ENCODE measurements around the gene ZNF280D. TPM values are rescaled to one million over a fixed set of nuclear protein-coding genes. Genes with fewer than 3 reads are reported as not detected.
A peak's percentile ranks its signal among the peaks of the same experiment; 100 is the strongest.

Gene ZNF280D
- total RNA-seq, 1 donor from 2014 or later, result 24.0 TPM

DNA sequence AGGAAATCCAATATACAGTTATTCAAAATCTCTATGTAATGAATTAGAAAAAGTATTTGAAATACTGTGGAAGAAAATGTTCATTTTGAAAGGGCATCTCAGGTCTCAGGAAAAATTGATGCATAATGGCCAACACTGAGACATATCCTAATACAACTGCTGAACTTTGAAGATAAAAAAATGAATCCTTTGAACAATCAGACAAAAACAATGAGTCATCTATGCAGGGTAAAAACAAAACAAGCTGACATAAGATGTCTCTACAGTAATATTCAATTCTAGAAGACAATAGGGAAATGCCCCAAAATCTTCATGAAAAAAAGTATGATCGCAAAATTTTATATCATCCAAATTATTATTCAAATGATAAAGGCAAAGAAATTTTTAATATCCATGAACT is 34.0 kb upstream of the ZNF280D start:
- no peak for DNase-seq (ENCODE audit: low spot score)
- Mint-ChIP-seq H3K36me3 (ENCODE audit: low read depth) (no peaks in the 10 kb centered on the region), H3K4me1 (ENCODE audit: low read depth) (peaks cover 32% of the 10 kb centered on the region), H3K4me3 (ENCODE audit: low read depth) (no peak overlapping the region), H3K9me3 (no peaks in the 10 kb centered on the region), H3K27me3 (ENCODE audit: low read depth) (no peaks in the 10 kb centered on the region), H3K27ac (peak overlapping the region; percentile 81)
- intact Hi-C loops (cut with micrococcal nuclease), result loop anchor here (1.0 to 2.0 kb wide), 2 partner anchors 20 to 35 kb away; partner anchors contain the start of gene ZNF280D

DNA sequence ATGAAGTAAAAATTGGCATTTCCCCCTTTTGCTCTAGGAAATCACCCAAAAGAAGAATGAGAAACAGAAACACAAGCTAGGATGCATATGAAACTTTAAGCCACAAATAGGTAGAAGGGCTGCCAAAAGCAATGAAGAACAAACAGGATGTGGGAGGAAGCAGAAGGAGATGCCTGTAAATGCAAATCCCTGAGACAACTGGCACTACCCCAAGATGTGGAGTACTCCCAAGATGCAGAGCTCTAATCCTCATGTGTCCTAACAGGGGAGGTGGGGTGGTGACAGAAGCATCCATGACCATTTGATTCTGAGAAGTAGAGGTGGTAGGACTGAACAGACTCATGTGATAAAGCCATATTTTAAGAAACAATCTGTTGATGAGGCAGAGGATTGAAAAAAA is 31.9 kb upstream of the ZNF280D start:
- Mint-ChIP-seq H3K27me3 (ENCODE audit: low read depth) (no peaks in the 10 kb centered on the region), H3K4me1 (ENCODE audit: low read depth) (peaks cover 31% of the 10 kb centered on the region), H3K36me3 (ENCODE audit: low read depth) (no peaks in the 10 kb centered on the region), H3K27ac (peak overlapping the region; percentile 63), H3K9me3 (no peaks in the 10 kb centered on the region), H3K4me3 (ENCODE audit: low read depth) (no peak overlapping the region)
- DNase-seq (ENCODE audit: low spot score), result no peak
- intact Hi-C loops (cut with micrococcal nuclease), result no loop called here

DNA sequence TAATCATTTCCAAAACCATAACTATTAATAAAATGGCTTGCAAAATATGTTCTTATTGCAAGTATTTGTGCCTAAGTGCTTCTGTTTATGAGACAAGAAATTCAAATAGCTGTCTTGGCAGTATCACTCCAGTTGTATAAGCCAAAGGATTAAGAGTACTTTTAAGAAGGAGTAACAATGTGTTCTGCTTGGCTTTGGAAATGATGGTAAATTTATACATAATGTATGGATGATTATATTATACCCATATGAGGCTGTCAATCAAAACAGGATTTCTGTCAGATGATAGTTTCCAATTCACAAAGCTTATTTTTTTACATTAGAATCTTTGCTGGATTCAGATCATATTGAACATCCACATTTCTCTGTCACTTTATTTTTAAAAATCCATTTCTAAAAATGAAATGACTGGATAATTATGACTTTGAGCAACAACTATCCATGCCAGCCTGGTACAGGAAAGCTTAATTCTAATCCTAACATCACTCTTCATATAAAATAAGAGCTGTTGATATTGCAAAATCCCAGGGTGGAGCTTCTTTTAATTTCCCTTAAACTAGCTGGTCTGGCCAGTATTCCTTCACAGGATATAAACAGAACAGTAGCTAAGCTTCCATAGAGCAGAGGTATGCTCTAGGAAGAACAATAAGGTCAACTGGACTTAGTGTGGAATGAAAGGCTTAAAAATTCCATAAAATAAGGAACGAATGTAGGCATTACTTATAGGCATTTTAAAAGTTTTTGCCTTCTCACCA is 30.0 kb upstream of the ZNF280D start:
- Mint-ChIP-seq H3K4me1 (ENCODE audit: low read depth) (peaks cover 31% of the 10 kb centered on the region), H3K4me3 (ENCODE audit: low read depth) (no peak overlapping the region), H3K9me3 (no peaks in the 10 kb centered on the region), H3K27me3 (ENCODE audit: low read depth) (no peaks in the 10 kb centered on the region), H3K36me3 (ENCODE audit: low read depth) (no peaks in the 10 kb centered on the region), H3K27ac (no peak overlapping the region)
- intact Hi-C loops (cut with micrococcal nuclease), result no loop called here
- no peak for DNase-seq (ENCODE audit: low spot score)

DNA sequence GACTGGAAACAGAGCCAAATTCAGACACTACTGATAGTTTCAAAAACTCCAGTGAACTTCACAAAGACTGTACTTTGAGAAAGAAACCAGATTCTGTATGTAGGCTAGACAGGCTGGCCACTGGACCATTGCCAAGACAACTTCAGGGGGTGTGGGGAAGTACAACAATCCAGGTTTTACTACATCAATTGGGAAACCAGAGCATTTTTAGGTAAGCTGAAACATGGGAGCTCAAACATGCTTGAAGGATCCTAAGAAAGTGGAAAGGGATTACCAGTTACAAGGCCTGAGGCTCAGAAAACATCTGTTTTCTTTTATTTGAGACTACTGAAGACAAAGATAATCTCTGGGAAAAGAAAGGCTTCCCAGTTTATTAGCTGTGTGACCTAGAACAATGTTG is 26.9 kb upstream of the ZNF280D start:
- intact Hi-C loops (cut with micrococcal nuclease), result no loop called here
- no peaks in the 10 kb centered on the region for H3K36me3 Mint-ChIP-seq (ENCODE audit: low read depth)
- H3K27ac Mint-ChIP-seq, result no peak overlapping the region
- DNase-seq (ENCODE audit: low spot score), result no peak
- H3K4me1 Mint-ChIP-seq (ENCODE audit: low read depth), result peaks cover 14% of the 10 kb centered on the region
- H3K9me3 Mint-ChIP-seq, result no peaks in the 10 kb centered on the region
- H3K4me3 Mint-ChIP-seq (ENCODE audit: low read depth), result no peak overlapping the region
- peaks cover 3% of the 10 kb centered on the region for H3K27me3 Mint-ChIP-seq (ENCODE audit: low read depth)

DNA sequence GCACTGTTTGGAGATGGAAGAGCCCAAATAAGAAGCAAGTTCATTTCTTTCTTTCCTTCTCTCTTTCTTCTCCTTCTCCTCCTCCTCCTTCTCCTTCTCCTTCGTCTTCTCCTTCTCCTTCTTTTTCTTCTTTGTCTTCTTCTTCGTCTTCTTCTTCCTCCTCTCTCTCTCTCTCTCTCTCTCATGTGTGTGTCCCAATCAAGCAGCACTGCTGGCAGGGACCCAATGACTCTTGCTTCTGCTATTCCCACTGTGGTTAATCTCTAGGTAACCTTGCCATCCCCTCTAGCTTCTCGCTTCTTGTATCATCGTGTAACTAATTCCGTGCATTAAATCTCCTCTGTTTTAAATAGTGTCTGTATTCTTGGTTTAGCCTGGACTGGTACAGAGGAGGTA is 26.1 kb upstream of the ZNF280D start:
- H3K36me3 Mint-ChIP-seq (ENCODE audit: low read depth), result no peaks in the 10 kb centered on the region
- no peak for DNase-seq (ENCODE audit: low spot score)

DNA sequence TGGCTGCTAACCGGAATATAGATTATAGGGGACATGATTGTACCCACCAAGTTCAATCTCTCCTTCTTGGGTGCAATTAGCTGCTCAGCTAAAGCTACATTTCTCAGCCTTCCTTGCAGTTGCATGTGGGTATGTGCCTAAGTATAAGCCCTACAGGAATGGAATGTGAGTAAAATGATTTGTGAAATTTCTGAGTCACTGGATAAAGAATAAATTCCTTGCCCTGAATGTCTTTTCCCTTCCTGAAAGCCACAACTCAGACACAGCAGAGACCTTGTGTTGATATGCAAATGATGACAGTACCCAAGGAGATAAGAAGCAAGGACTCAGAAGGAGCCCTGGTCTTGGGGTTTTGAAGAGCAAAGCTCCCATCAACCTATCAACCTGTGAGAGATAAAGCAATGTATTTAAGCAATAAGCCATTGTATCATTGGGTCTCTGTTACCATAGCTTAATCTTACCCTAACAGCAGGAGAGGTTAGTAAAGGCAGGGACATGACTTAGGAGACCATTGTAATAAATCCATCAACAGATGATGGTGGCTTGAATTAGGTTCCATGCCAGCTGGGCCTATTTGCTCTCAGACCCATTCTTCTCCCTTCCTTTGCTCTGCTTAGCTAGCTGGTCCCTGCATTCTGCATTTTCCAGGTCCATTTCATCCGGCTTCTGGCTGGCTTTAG is 25.6 kb upstream of the ZNF280D start:
- no peaks in the 10 kb centered on the region for H3K36me3 Mint-ChIP-seq (ENCODE audit: low read depth)
- H3K4me3 Mint-ChIP-seq (ENCODE audit: low read depth), result no peak overlapping the region
- intact Hi-C loops (cut with micrococcal nuclease), result no loop called here
- no peak overlapping the region for H3K27ac Mint-ChIP-seq
- H3K27me3 Mint-ChIP-seq (ENCODE audit: low read depth), result peaks cover 11% of the 10 kb centered on the region
- no peak for DNase-seq (ENCODE audit: low spot score)
- peaks cover 7% of the 10 kb centered on the region for H3K4me1 Mint-ChIP-seq (ENCODE audit: low read depth)
- H3K9me3 Mint-ChIP-seq, result no peaks in the 10 kb centered on the region

More for the DNA sequence above, 26.1 kb upstream of the ZNF280D start:
- H3K4me3 Mint-ChIP-seq (ENCODE audit: low read depth), result no peak overlapping the region
- intact Hi-C loops (cut with micrococcal nuclease), result no loop called here
- H3K9me3 Mint-ChIP-seq, result no peaks in the 10 kb centered on the region
- H3K27me3 Mint-ChIP-seq (ENCODE audit: low read depth), result peaks cover 8% of the 10 kb centered on the region
- H3K27ac Mint-ChIP-seq, result no peak overlapping the region
- H3K4me1 Mint-ChIP-seq (ENCODE audit: low read depth), result peaks cover 7% of the 10 kb centered on the region

DNA sequence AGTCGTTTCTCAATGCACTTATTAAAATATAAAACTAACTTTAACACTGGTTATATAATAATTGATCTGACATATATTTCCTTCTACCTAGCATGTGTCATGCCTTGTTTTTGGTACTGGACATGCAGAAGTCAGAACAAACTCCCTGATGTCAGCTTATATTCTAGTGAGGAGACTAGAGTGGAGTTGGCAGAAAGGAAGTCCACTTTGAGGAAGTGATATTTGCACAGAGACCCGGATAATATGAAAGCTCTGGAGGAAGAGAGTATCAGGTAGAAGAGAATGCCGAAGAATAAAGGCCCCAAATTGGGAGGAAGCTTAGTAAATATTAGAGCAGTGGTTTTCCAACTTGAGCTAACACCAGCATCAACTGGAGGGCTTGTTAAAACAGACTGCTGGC is 24.6 kb upstream of the ZNF280D start:
- H3K36me3 Mint-ChIP-seq (ENCODE audit: low read depth), result no peaks in the 10 kb centered on the region
- no peak overlapping the region for H3K4me3 Mint-ChIP-seq (ENCODE audit: low read depth)
- no peaks in the 10 kb centered on the region for H3K9me3 Mint-ChIP-seq
- H3K4me1 Mint-ChIP-seq (ENCODE audit: low read depth), result peaks cover 7% of the 10 kb centered on the region
- no peak overlapping the region for H3K27ac Mint-ChIP-seq
- intact Hi-C loops (cut with micrococcal nuclease), result no loop called here
- peaks cover 11% of the 10 kb centered on the region for H3K27me3 Mint-ChIP-seq (ENCODE audit: low read depth)
- DNase-seq (ENCODE audit: low spot score), result no peak

DNA sequence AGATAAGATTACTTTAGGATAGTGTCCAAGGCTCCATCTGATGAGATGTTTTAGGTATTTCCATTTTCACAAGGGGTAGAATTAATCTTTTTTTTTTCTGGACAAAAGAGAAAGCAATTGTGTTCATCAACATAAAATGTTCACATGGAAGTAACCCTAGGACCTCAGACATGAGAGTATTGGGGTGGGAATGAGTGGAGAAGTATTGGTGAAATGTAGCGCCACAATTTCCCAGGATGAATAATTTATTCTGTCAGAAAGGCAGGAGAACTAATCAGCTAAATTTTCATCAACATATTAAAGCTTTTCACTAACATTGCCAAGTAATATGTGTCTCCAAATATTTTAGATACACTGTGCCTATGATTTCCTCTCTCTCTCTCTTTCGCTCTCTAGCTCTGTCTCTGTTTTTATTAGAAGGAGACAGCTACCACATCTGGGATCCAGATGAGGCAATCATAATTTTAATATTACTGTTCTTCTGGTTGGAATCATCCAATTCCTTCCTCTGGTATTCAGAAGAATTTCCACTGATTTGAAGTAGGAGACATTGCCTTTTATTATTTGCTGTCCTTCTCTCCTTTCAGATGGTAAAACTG is 21.6 kb upstream of the ZNF280D start:
- intact Hi-C loops (cut with micrococcal nuclease), result no loop called here
- DNase-seq (ENCODE audit: low spot score), result no peak
- Mint-ChIP-seq H3K27ac (no peak overlapping the region), H3K27me3 (ENCODE audit: low read depth) (peaks cover 11% of the 10 kb centered on the region), H3K4me1 (ENCODE audit: low read depth) (no peaks in the 10 kb centered on the region), H3K9me3 (no peaks in the 10 kb centered on the region), H3K4me3 (ENCODE audit: low read depth) (no peak overlapping the region), H3K36me3 (ENCODE audit: low read depth) (no peaks in the 10 kb centered on the region)

DNA sequence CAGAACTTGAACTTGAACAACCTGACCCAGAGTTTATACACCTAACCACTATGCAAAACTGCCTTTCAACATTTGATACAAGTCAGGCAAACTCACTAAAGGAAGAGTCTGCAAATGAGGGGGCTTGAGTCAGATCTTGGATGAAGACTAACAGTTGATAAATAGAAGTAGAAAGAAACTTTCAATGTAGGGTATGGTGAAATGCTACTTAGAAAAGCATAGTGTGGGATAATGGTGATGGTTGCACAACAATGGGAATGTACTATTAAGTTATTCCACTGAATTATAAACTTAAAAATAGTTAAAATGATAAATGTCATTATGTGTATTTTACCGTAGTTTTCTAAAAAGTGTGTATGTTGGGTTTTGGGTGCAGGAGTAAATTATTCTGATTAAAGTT is 19.7 kb upstream of the ZNF280D start:
- no peaks in the 10 kb centered on the region for H3K4me1 Mint-ChIP-seq (ENCODE audit: low read depth)
- H3K27ac Mint-ChIP-seq, result no peak overlapping the region
- no peak for DNase-seq (ENCODE audit: low spot score)
- H3K36me3 Mint-ChIP-seq (ENCODE audit: low read depth), result no peaks in the 10 kb centered on the region
- peaks cover 11% of the 10 kb centered on the region for H3K27me3 Mint-ChIP-seq (ENCODE audit: low read depth)
- intact Hi-C loops (cut with micrococcal nuclease), result no loop called here
- no peaks in the 10 kb centered on the region for H3K9me3 Mint-ChIP-seq
- no peak overlapping the region for H3K4me3 Mint-ChIP-seq (ENCODE audit: low read depth)

DNA sequence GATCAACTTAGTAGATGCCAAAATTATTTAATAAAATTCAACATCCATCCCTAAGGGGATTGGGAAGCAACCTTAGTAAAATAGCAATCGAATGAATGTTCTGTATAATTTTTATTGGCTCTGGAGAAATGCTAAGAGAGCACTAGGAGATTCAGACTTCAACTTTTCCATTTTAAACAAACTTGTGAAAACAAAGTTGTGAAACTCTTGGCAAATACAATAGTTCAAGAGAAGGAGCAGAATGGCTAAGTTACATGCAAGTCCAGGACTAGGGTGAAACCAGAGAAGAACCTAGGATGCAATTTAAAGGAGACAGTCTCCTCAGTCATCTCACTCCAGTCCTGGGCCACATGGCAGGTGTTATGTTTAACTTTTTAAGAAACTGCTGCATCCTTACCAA is 16.7 kb upstream of the ZNF280D start:
- intact Hi-C loops (cut with micrococcal nuclease), result no loop called here
- Mint-ChIP-seq H3K4me3 (ENCODE audit: low read depth) (no peak overlapping the region), H3K27ac (no peak overlapping the region), H3K4me1 (ENCODE audit: low read depth) (no peaks in the 10 kb centered on the region), H3K36me3 (ENCODE audit: low read depth) (no peaks in the 10 kb centered on the region), H3K27me3 (ENCODE audit: low read depth) (peaks cover 10% of the 10 kb centered on the region), H3K9me3 (no peaks in the 10 kb centered on the region)
- DNase-seq (ENCODE audit: low spot score), result no peak

DNA sequence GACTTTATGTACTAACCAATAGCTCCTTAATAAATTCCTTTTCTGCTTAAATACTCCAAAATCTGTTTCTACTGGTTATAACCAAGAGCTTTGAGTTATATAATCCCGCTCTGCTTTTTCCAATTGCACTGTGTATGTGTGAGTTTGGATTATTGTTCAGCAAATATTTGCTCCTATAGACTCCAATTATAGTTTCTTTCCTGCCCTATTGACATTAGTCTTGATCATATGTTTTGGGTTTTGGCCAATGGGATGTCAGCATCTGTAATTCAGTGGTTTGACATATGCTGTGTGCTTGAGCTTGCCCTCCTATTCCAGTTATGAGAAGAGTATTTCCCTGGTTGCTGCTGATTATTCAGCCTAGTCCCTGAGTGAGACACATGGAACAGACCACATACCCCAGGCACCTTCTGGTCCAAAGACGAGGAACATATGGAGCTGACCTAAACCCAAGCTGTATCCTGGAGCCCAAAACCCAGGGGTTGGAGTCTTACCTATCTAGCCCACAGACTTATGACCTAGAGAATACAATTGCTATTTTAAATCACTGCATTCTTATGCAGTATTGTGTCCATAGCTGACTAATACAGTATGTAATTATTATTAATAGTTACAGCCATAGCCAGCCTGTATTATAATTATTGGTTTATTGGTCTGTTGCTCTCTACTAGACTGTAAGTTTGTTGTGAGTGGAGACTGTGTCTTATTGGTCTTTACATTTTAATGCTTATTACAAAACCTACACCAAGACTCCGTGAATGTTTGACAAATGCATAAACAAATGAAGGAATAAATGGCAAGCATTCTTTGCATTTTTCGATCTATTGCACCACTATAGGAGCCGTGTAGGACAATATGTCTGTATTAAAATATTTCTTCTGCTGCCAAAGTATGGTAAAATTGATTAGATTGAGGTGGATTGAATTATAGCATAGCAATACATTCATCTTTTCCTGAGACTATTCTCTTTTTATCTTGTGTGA is 11.7 kb upstream of the ZNF280D start:
- Mint-ChIP-seq H3K9me3 (no peaks in the 10 kb centered on the region), H3K27ac (no peak overlapping the region), H3K4me3 (ENCODE audit: low read depth) (no peak overlapping the region), H3K4me1 (ENCODE audit: low read depth) (no peaks in the 10 kb centered on the region), H3K27me3 (ENCODE audit: low read depth) (peaks cover 23% of the 10 kb centered on the region), H3K36me3 (ENCODE audit: low read depth) (no peaks in the 10 kb centered on the region)
- intact Hi-C loops (cut with micrococcal nuclease), result no loop called here
- DNase-seq (ENCODE audit: low spot score), result no peak

DNA sequence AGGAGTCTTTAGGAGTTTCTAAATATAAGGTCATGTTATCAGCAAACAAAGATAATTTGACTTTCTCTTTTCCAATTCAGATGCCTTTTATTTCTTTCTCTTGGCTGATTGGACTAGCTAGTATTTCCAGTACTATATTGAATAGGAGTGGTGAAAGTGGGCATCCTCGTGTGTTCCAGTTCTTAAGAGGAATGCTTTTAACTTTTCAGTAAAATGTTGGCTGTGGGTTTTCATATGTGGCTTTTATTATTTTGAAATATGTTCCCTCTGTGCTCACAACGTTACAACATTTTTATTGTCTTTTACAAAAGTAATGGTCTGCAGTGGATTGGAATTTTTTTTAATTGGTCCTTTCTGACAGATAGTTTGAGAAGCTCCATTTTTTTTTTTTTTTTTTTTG is 8.2 kb upstream of the ZNF280D start:
- H3K9me3 Mint-ChIP-seq, result no peaks in the 10 kb centered on the region
- intact Hi-C loops (cut with micrococcal nuclease), result no loop called here

More for the DNA sequence above, 8.2 kb upstream of the ZNF280D start:
- Mint-ChIP-seq H3K4me3 (ENCODE audit: low read depth) (no peak overlapping the region), H3K27ac (no peak overlapping the region), H3K4me1 (ENCODE audit: low read depth) (no peaks in the 10 kb centered on the region), H3K27me3 (ENCODE audit: low read depth) (peaks cover 21% of the 10 kb centered on the region), H3K36me3 (ENCODE audit: low read depth) (no peaks in the 10 kb centered on the region)
- no peak for DNase-seq (ENCODE audit: low spot score)
